AG04450 (cell line): ENCODE results near the gene TRIM71. TPM values are rescaled to one million over a fixed set of nuclear protein-coding genes. Genes with fewer than 3 reads are reported as not detected.

ENCODE experiments used
- CTCF ChIA-PET: fragments of 300-600, 350-600 bp; formaldehyde crosslinking; extraction: SDS; loops from one replicate; lab custom pipeline; 2022; ENCODE audit warnings: antibody characterized with exemption, inconsistent platforms; lab: Charles Lee
- POLR2A ChIA-PET: fragments of 350-600 bp; formaldehyde crosslinking; extraction: SDS; loops from one replicate; lab custom pipeline; 2021; ENCODE audit warnings: antibody characterized with exemption, inconsistent platforms; lab: Yijun Ruan, JAX
- DNase-seq: peaks from one replicate; pipeline ENCODE4 v3.0.0-alpha.2; 2011; ENCODE audit warnings: low read depth, low spot score
- H3K27ac ChIP-seq: one replicate; pipeline ENCODE4 v1.5.1; 2012; ENCODE audit warnings: low read depth, low read length, control low read depth
- H3K27me3 ChIP-seq: one replicate; pipeline ENCODE4 v1.6.0; 2012; ENCODE audit warnings: low read length; ENCODE audit not compliant: control insufficient read depth, insufficient read depth
- H3K4me3 ChIP-seq: 2 replicates; pipeline ENCODE4 v1.5.1; 2011; ENCODE audit warnings: mild to moderate bottlenecking, low read depth, low read length, control low read depth
- H3K9me3 ChIP-seq: 2 replicates; pipeline ENCODE4 v1.5.1; 2012; ENCODE audit warnings: low read length; ENCODE audit not compliant: control insufficient read depth, insufficient read depth
- CTCF ChIP-seq: IDR thresholded peaks from 2 replicates; pipeline ENCODE4 v1.5.1; 2011; ENCODE audit warnings: low read depth, low read length, control low read depth, inconsistent platforms
- polyA plus RNA-seq: library from polyadenylated mRNA; depleted of rRNA; stranded (reverse); fragments of >200 nt; gene quantifications from 2 replicates; pipeline ENCODE4 v1.2.3, GENCODE V29; 2011

Gene TRIM71
- polyA plus RNA-seq, 1 experiment = not detected

GRCh38 chr3:32885283-32885901 is 67.6 kb downstream of the TRIM71 start:
- Histone ChIP-seq H3K4me3 (no peak overlapping the region), H3K27me3 (peaks cover 6% of the 10 kb centered on the region), H3K9me3 (no peaks in the 10 kb centered on the region), H3K27ac (no peak overlapping the region)
- TF ChIP-seq CTCF = no peak
- DNase-seq = no peak
- ChIA-PET POLR2A (no interaction called here), CTCF (no interaction called here)

- ChIA-PET POLR2A (no interaction called here), CTCF (no interaction called here)
- no peak overlapping the region for H3K27ac ChIP-seq
- peaks cover 9% of the 10 kb centered on the region for H3K27me3 ChIP-seq
- no peak overlapping the region for H3K4me3 ChIP-seq
- no peak for DNase-seq
- TF ChIP-seq CTCF = no peak
- no peaks in the 10 kb centered on the region; the same call in 1 of the 2 replicates for H3K9me3 ChIP-seq
Observed at GRCh38 chr3:32886296-32886695, 68.5 kb downstream of the TRIM71 start.

GRCh38 chr3:32886911-32887310 is 69.1 kb downstream of the TRIM71 start:
- Histone ChIP-seq H3K27ac (no peak overlapping the region), H3K4me3 (no peak overlapping the region), H3K27me3 (peaks cover 10% of the 10 kb centered on the region), H3K9me3 (no peaks in the 10 kb centered on the region; the same call in 1 of the 2 replicates)
- no peak for DNase-seq
- ChIA-PET POLR2A (no interaction called here), CTCF (interaction anchor here (0.7 kb wide), 1 partner anchor 47 kb away, joined by 3 read pairs; no protein-coding TSS in a partner anchor)
- no peak for TF ChIP-seq CTCF

GRCh38 chr3:32888739-32889138 is 70.9 kb downstream of the TRIM71 start:
- Histone ChIP-seq H3K27ac (no peak overlapping the region), H3K9me3 (no peaks in the 10 kb centered on the region; the same call in 1 of the 2 replicates), H3K4me3 (no peak overlapping the region), H3K27me3 (peaks cover 16% of the 10 kb centered on the region)
- no peak for TF ChIP-seq CTCF
- ChIA-PET CTCF (interaction anchor here (1.0 kb wide), 1 partner anchor 107 kb away, joined by 3 read pairs; no protein-coding TSS in a partner anchor), POLR2A (interaction anchor here (0.7 kb wide), 1 partner anchor 390 kb away, joined by 10 read pairs; no protein-coding TSS in a partner anchor)
- DNase-seq = no peak
